Osteoblast (primary cell): ENCODE measurements around the gene SGF29. TPM values are rescaled to one million over a fixed set of nuclear protein-coding genes. Genes with fewer than 3 reads are reported as not detected.

Source experiments
- DNase-seq: peaks from one replicate; pipeline ENCODE4 v3.0.0; 2011; ENCODE audit warnings: low spot score, mixed read lengths; ENCODE audit not compliant: insufficient read length; ENCODE audit errors: missing footprints
- H2AFZ ChIP-seq: 2 replicates; pipeline ENCODE4 v1.6.0; 2011; ENCODE audit warnings: mild to moderate bottlenecking, low read length
- H3K27ac ChIP-seq: 2 replicates; pipeline ENCODE4 v1.5.1; 2011; ENCODE audit warnings: mild to moderate bottlenecking, low read depth, low read length, moderate library complexity
- H3K27me3 ChIP-seq: 2 replicates; pipeline ENCODE4 v1.6.0; 2012; ENCODE audit warnings: mild to moderate bottlenecking, control low read depth, inconsistent platforms, low read length, moderate library complexity; ENCODE audit not compliant: insufficient read depth
- H3K36me3 ChIP-seq: 2 replicates; pipeline ENCODE4 v1.5.1; 2011; ENCODE audit warnings: mild to moderate bottlenecking, low read length, control low read depth, moderate library complexity; ENCODE audit not compliant: insufficient read depth
- H3K4me1 ChIP-seq: 2 replicates; pipeline ENCODE4 v1.5.1; 2011; ENCODE audit warnings: mild to moderate bottlenecking, low read length, control low read depth, moderate library complexity; ENCODE audit not compliant: insufficient read depth
- H3K4me2 ChIP-seq: 2 replicates; pipeline ENCODE4 v1.6.0; 2011; ENCODE audit warnings: mild to moderate bottlenecking, low read length; ENCODE audit not compliant: insufficient read depth
- H3K4me3 ChIP-seq: fragments of 200-600 bp; sonication (generic); 3 replicates; pipeline ENCODE4 v1.5.1; 2012; ENCODE audit warnings: mild to moderate bottlenecking, low read length, inconsistent platforms; ENCODE audit not compliant: insufficient read depth
- H3K79me2 ChIP-seq: 2 replicates; pipeline ENCODE4 v1.6.0; 2012; ENCODE audit warnings: mild to moderate bottlenecking, low read length, control low read depth, inconsistent platforms; ENCODE audit not compliant: insufficient read depth
- H3K9me3 ChIP-seq: 2 replicates; pipeline ENCODE4 v1.5.1; 2011; ENCODE audit warnings: low read depth, low read length, control low read depth
- H4K20me1 ChIP-seq: 2 replicates; pipeline ENCODE4 v1.6.0; 2012; ENCODE audit warnings: mild to moderate bottlenecking, low read length, control low read depth; ENCODE audit not compliant: insufficient read depth
- CTCF ChIP-seq: IDR thresholded peaks from 2 replicates; pipeline ENCODE4 v1.5.1; 2011; ENCODE audit warnings: mild to moderate bottlenecking, low read depth, low read length, moderate library complexity; ENCODE audit errors: extremely low read depth
- total RNA-seq: library from RNA; depleted of rRNA; stranded (reverse); fragments of >200 nt; gene quantifications from 2 replicates; pipeline ENCODE4 v1.2.3, GENCODE V29; 2012

The SGF29 gene
- total RNA-seq, 1 donor, result 13.4 TPM

GRCh38 chr16:28527985-28528384, 25.7 kb upstream of the SGF29 start:
- Histone ChIP-seq H3K27me3 (no peaks in the 10 kb centered on the region), H2AFZ (no peak overlapping the region), H3K9me3 (no peaks in the 10 kb centered on the region), H3K79me2 (no peaks in the 10 kb centered on the region), H4K20me1 (no peaks in the 10 kb centered on the region), H3K36me3 (no peaks in the 10 kb centered on the region), H3K4me1 (no peaks in the 10 kb centered on the region), H3K4me2 (no peak overlapping the region), H3K4me3 (no peak overlapping the region), H3K27ac (no peak overlapping the region)
- TF ChIP-seq CTCF, result no peak
- DNase-seq, result no peak

- H3K79me2 ChIP-seq, result no peaks in the 10 kb centered on the region
- TF ChIP-seq CTCF, result no peak
- H2AFZ ChIP-seq, result no peak overlapping the region
These were observed 25.3 kb upstream of the SGF29 start for GRCh38 chr16:28528463-28528867.

GRCh38 chr16:28529124-28529523, 24.6 kb upstream of the SGF29 start:
- Histone ChIP-seq H3K4me3 (no peak overlapping the region), H3K27me3 (no peaks in the 10 kb centered on the region), H4K20me1 (no peaks in the 10 kb centered on the region), H3K36me3 (no peaks in the 10 kb centered on the region), H2AFZ (no peak overlapping the region), H3K79me2 (no peaks in the 10 kb centered on the region), H3K9me3 (no peaks in the 10 kb centered on the region), H3K27ac (no peak overlapping the region), H3K4me1 (no peaks in the 10 kb centered on the region), H3K4me2 (no peak overlapping the region)
- no peak for TF ChIP-seq CTCF
- DNase-seq, result no peak

More at GRCh38 chr16:28528463-28528867, 25.3 kb upstream of the SGF29 start:
- Histone ChIP-seq H3K4me1 (no peaks in the 10 kb centered on the region), H3K36me3 (no peaks in the 10 kb centered on the region), H3K4me2 (no peak overlapping the region), H3K27ac (no peak overlapping the region), H3K27me3 (no peaks in the 10 kb centered on the region), H4K20me1 (no peaks in the 10 kb centered on the region), H3K9me3 (no peaks in the 10 kb centered on the region), H3K4me3 (no peak overlapping the region)
- no peak for DNase-seq

- Histone ChIP-seq H2AFZ (no peak overlapping the region), H3K4me2 (no peak overlapping the region), H3K4me1 (peaks cover 2% of the 10 kb centered on the region), H3K27me3 (no peaks in the 10 kb centered on the region), H3K9me3 (no peaks in the 10 kb centered on the region), H3K4me3 (no peak overlapping the region), H3K27ac (no peak overlapping the region), H3K36me3 (peaks cover 3% of the 10 kb centered on the region), H4K20me1 (no peaks in the 10 kb centered on the region), H3K79me2 (peaks cover 2% of the 10 kb centered on the region)
- no peak for TF ChIP-seq CTCF
- DNase-seq, result no peak
These were observed 21.7 kb upstream of the SGF29 start for GRCh38 chr16:28531777-28532744.
